Vagina (tissue), 2 donors: Measurements from ENCODE around the gene FGF4. TPM values are rescaled to one million over a fixed set of nuclear protein-coding genes. Genes with fewer than 3 reads are reported as not detected.

Experiments used
- DNase-seq, 2 donors: peaks; one replicate each; pipeline ENCODE4 v3.0.0-alpha.2; 2017; ENCODE audit errors: extremely low spot score in 2 of 2
- H3K27ac ChIP-seq: fragments of 200-600 bp; sonication (generic); one replicate; pipeline ENCODE4 v1.5.1; 2019
- H3K27me3 ChIP-seq: fragments of 200-600 bp; sonication (generic); one replicate; pipeline ENCODE4 v1.5.1; 2019
- H3K36me3 ChIP-seq, 2 donors: fragments of 200-600 bp; sonication (generic); one replicate each; pipeline ENCODE4 v1.5.1; 2017 to 2019
- H3K4me1 ChIP-seq: fragments of 200-600 bp; sonication (generic); one replicate; pipeline ENCODE4 v1.5.1; 2019
- H3K4me3 ChIP-seq, 2 donors: fragments of 200-600 bp; sonication (generic); 1 replicate in 1 of 2; 2 replicates in 1 of 2; pipeline ENCODE4 v1.5.1; 2016 to 2019
- H3K9me3 ChIP-seq: fragments of 200-600 bp; sonication (generic); one replicate; pipeline ENCODE4 v1.5.1; 2019
- CTCF ChIP-seq, 3 experiments: fragments of 450-650 bp in 2 of 3; fragments of 200-600 bp in 1 of 3; sonication (generic) in 1 of 3; IDR thresholded peaks; one replicate each; pipeline ENCODE4 v1.5.1; 2017 to 2019; ENCODE audit warnings: antibody characterized with exemption in 3 of 3, mild to moderate bottlenecking in 2 of 3, moderate library complexity in 2 of 3
- POLR2A ChIP-seq, 2 donors: fragments of 450-650 bp; IDR thresholded peaks; one replicate each; pipeline ENCODE4 v1.6.1; 2017; ENCODE audit warnings: antibody characterized with exemption in 2 of 2, mild to moderate bottlenecking in 2 of 2, moderate library complexity in 2 of 2
- POLR2AphosphoS5 ChIP-seq, 2 donors: sonication (generic); formaldehyde crosslinking; IDR thresholded peaks; one replicate each; pipeline ENCODE4 v1.9.0; 2017; ENCODE audit warnings: antibody characterized with exemption in 2 of 2, mild to moderate bottlenecking in 2 of 2, low read depth in 1 of 2; ENCODE audit not compliant: insufficient read depth in 1 of 2
- intact Hi-C: fragments of 100-400 bp; cut with DNase I; formaldehyde crosslinking; loops from one replicate; pipeline ENCODE4 v1.15.1; 2023
- total RNA-seq: library from RNA; depleted of rRNA; stranded (reverse); fragments of >200 nt; gene quantifications from one replicate; pipeline ENCODE4 v1.2.3, GENCODE V29; 2016

Gene FGF4
- total RNA-seq, 1 donor from 2014 or later: not detected

GRCh38 chr11:69730500-69730899, 44.6 kb downstream of the FGF4 start:
- Histone ChIP-seq H3K4me1 (no peaks in the 10 kb centered on the region), H3K9me3 (no peaks in the 10 kb centered on the region), H3K27ac (no peak overlapping the region), H3K36me3 (no peaks in the 10 kb centered on the region), H3K4me3 (no peak overlapping the region), H3K27me3 (no peaks in the 10 kb centered on the region)
- intact Hi-C loops: no loop called here
- TF ChIP-seq CTCF (IDR thresholded peaks at IDR 0.05) (no peak), POLR2AphosphoS5 (IDR thresholded peaks at IDR 0.05; ENCODE audit: insufficient read depth in 1 of 2, low read depth in 1 of 2) (no peak), POLR2A (IDR thresholded peaks at IDR 0.05) (no peak)
- no peak for DNase-seq

DNA sequence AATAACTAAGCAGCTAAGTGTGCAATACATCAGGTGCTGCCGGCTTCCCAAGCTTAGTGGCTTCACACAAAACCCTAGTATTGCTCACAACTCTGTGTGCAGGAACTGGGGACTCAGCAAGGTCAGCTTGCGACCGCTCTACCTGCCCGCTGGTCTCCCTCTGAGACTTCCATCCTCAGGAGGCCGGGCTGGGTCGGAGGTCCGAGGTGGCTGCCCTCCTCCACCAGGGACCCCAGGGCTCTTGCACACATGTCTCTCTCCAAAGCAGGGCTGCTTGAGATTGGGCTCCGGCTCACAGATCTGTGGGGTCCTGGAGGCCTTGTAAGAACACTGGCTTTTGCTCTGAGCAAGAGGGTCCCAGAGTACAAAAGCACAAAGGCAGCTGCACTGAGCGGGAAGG, 45.9 kb downstream of the FGF4 start:
- Histone ChIP-seq H3K27me3 (no peaks in the 10 kb centered on the region), H3K36me3 (no peaks in the 10 kb centered on the region), H3K4me3 (no peak overlapping the region), H3K4me1 (no peaks in the 10 kb centered on the region), H3K27ac (no peak overlapping the region), H3K9me3 (no peaks in the 10 kb centered on the region)
- TF ChIP-seq POLR2A (IDR thresholded peaks at IDR 0.05): no peak
- TF ChIP-seq CTCF (IDR thresholded peaks at IDR 0.05): no peak
- TF ChIP-seq POLR2AphosphoS5 (IDR thresholded peaks at IDR 0.05; ENCODE audit: insufficient read depth in 1 of 2, low read depth in 1 of 2): no peak
- intact Hi-C loops: no loop called here
- no peak for DNase-seq

- TF ChIP-seq POLR2A (IDR thresholded peaks at IDR 0.05) (no peak), CTCF (IDR thresholded peaks at IDR 0.05) (no peak), POLR2AphosphoS5 (IDR thresholded peaks at IDR 0.05; ENCODE audit: insufficient read depth in 1 of 2, low read depth in 1 of 2) (no peak)
- H3K27me3 ChIP-seq: no peaks in the 10 kb centered on the region
- no peaks in the 10 kb centered on the region for H3K4me1 ChIP-seq
- no peaks in the 10 kb centered on the region for H3K36me3 ChIP-seq
- no peak overlapping the region for H3K4me3 ChIP-seq
- intact Hi-C loops: no loop called here
- H3K9me3 ChIP-seq: no peaks in the 10 kb centered on the region
- H3K27ac ChIP-seq: no peak overlapping the region
- no peak for DNase-seq
Observed at GRCh38 chr11:69727266-69727665, 47.9 kb downstream of the FGF4 start.

- no peaks in the 10 kb centered on the region for H3K4me1 ChIP-seq
- intact Hi-C loops: no loop called here
- H3K27ac ChIP-seq: no peak overlapping the region
- TF ChIP-seq POLR2AphosphoS5 (IDR thresholded peaks at IDR 0.05; ENCODE audit: insufficient read depth in 1 of 2, low read depth in 1 of 2) (no peak), CTCF (IDR thresholded peaks at IDR 0.05) (no peak), POLR2A (IDR thresholded peaks at IDR 0.05) (no peak)
- no peak for DNase-seq
- H3K36me3 ChIP-seq: no peaks in the 10 kb centered on the region
- no peaks in the 10 kb centered on the region for H3K27me3 ChIP-seq
- no peak overlapping the region for H3K4me3 ChIP-seq
- H3K9me3 ChIP-seq: no peaks in the 10 kb centered on the region
Observed at GRCh38 chr11:69726481-69726880, 48.7 kb downstream of the FGF4 start.

DNA sequence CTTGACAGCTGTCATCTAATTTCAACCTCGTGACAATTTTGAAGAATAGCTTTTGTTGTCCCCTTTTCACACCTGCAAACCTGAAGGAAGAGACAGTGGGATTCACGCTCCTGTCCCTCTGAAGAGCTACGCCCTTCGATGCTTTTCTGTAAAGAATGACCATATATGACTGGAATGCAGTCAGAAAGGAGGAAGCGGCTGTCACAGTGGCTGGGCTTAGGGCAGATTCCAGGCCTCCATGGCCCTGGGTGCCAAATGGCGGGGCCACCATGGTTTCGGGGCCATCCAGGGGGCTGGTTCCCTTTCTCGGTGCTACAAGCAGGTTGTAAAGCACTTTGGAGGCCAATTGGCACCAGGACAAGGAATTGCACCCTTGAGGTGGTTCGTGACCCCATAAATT, 49.1 kb downstream of the FGF4 start:
- DNase-seq: no peak
- intact Hi-C loops: no loop called here
- Histone ChIP-seq H3K36me3 (no peaks in the 10 kb centered on the region), H3K9me3 (no peaks in the 10 kb centered on the region), H3K27me3 (no peaks in the 10 kb centered on the region), H3K4me1 (no peaks in the 10 kb centered on the region), H3K27ac (no peak overlapping the region), H3K4me3 (no peak overlapping the region)
- TF ChIP-seq POLR2AphosphoS5 (IDR thresholded peaks at IDR 0.05; ENCODE audit: insufficient read depth in 1 of 2, low read depth in 1 of 2) (no peak), CTCF (IDR thresholded peaks at IDR 0.05) (no peak), POLR2A (IDR thresholded peaks at IDR 0.05) (no peak)
